HG03039 (cell line): ENCODE measurements around the gene LYPD4.
"Not testable (repeated sequence)": the region's sequence is repeated elsewhere in the genome, so short reads cannot be mapped to it uniquely, and the experiment has no call there.

Experiments used
- ATAC-seq: cut with Tn5 transposase; IDR thresholded peaks from one replicate; pipeline ENCODE4 v1.9.1; 2021; ENCODE audit warnings: mild to moderate bottlenecking, moderate library complexity; ENCODE audit not compliant: unreplicated experiment

The LYPD4 gene

DNA sequence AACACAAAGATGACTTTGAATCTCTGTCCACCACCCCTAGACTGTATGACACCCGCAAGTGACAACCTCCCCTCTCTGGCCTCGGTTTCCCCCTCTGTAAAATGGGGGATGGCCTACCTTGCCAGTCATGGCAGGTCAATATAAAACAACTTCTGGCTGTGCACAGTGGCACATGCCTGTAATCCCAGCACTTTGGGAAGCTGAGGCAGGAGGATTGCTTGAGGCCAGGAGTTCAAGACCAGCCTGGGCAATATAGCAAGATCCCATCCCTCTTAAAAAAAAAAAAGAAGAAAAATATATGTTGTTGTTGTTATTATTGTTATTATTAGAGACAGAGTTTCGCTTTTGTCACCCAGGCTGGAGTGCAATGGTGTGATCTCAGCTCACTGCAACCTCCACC lies 31.5 kb upstream of the LYPD4 start:
- not testable (repeated sequence) for ATAC-seq

DNA sequence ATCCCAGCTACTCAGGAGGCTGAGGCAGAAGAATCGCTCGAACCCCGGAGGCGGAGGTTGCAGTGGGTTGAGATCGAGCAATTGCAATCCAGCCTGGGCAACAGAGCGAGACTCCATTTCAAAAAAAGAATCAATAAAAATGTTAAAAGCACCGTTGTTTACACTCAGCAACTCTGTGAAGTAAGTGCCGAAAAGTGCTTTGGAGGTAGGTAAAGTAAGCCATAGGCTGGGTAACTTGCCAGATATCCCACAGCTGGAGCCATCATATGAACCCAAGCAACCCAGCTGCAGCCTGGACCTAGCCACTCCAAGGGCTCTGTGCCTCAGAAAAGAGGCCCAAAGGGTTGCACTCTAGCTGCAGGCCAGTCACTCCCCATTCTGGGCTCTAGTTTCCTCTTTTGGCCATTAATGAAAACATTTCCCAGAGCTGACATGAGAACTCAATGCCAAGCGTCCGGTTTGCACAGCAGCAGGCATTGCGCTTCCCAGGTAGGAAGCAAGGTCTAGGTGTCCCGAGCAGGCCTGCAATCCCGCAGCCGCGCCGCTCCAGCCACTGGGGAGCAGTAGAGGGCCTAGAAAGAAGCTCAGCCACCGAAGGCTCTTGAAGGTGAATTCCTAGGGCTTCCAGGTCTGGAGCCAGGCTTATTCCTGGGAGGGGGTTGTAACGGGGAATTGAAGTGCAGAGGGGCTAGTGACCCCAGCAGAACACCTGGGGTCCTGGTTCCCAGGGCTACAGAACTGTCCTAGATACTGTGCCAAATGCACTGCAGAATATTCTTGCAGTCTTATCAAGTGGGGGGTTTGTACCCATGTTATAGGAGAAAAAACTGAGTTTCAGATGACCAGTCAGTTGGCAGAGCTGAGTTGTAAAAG lies 28.5 kb upstream of the LYPD4 start:
- no peak for ATAC-seq

DNA sequence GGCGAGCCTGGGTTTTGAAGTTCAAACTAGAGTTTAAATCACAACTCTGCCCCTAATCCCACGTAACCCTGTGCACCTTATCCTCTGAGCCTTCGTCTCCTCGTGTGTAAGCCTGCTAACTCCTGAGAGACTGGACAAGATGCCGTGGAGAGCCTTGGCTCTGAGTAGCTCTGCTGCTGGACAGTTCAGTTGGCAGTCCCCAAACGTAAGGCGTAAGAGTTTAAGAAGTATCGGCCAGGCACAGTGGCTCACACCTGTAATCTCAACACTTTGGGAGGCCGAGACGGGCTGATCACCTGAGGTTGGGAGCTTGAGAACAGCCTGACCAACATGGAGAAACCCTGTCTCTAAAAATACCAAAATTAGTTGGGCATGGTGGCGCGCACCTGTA lies 27.9 kb upstream of the LYPD4 start:
- no peak for ATAC-seq

DNA sequence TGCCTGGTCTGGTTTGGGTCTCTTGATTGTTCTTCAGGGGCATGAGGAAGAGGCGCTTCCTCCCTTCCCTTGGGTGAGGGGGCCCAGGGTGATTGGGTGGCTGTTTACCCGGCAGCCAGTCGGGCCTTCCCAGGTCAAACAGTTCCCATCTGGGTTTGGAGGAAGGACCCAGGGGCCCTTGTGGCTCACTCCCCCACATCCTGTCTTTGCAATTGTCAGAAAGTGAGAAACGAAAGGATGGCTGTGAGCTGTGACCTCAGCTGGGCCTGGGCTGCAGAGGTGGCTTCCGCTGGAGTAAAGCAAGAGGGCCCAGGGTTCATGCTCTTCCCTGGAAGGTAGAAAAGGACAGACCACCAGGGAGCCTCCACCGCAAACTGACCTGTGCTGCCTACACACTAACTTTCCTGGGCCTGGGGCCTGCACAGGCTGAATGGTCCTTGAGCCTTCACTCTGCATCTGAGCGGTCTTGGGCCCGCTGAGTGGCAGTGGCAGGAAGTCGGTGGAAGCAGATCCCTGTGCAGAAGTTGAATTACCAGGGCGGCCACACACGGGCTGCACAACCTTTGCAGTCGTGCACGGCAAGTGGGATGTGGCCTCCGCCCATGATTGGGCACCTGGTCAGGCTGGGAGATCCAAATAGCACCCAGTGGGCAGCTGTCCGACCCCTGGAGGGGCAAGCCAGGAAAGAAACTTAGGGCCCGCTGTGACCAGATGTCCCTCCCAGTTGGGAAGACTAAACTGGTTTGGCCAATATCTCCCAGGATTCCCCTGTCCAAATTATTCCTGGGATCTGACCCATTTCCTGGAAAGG lies 27.3 kb upstream of the LYPD4 start:
- ATAC-seq, result peak; percentile 36

DNA sequence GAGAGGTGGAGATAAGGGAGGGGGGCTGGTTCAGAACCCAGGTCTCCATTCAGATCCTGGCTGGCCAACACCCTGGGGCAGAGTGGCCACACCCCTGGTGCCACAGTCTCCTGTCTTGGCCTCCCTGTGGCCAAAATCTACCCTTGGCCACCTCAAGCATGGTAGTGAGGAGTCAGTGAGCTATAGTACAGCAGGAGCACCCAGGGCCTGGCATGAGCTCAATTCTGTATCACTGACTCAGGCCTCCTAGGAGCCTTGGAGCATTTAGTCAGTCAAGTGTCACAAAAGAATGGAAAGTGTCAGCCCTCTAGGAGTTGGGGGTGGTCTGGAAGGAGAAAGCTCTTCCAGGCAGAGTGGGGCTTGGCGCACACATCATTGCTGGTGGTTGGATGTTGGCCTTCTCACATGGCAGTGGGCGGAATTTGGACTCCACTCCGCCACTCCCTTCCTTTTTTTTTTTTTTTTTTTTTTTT lies 26.0 kb upstream of the LYPD4 start:
- no peak for ATAC-seq

DNA sequence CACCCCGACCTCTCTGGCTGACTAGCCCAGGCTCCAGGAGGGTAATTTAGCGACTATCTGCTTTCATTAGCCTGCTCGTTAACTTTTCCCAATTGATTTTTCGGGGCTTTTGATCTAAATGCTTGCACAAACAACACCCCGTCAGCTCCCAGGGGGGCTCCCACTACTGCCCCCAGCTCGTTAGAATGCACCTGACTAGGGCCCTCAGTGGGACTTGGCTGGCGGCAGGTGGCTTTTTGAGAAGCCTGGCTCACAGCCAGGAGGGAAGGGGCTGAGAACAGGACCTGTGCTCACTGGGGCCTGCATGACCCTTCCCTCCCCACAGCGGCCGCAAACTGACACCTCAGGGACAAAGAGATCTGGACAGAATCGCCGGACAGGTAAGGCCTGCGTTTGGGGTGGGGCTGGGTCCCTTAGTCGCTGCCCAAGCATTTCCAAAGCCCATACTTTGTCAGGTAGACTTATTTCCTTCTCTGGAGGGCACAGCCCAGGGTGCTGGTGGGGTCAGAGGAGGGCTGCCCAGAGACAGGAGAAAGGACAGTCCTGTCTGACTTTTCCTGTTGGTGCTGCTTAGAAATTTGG lies 25.0 kb upstream of the LYPD4 start:
- no peak for ATAC-seq

DNA sequence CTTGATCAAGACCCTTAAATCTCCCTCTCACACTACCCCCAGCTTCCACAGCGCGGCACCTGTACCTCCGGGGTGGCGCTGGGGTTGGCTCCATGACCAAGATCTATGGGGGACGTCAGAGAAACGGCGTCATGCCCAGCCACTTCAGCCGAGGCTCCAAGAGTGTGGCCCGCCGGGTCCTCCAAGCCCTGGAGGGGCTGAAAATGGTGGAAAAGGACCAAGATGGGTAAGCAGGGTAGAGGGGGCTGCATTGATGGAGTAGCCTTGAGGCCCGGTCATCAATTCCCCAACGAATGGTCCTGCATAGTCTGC lies 24.5 kb upstream of the LYPD4 start:
- no peak for ATAC-seq

DNA sequence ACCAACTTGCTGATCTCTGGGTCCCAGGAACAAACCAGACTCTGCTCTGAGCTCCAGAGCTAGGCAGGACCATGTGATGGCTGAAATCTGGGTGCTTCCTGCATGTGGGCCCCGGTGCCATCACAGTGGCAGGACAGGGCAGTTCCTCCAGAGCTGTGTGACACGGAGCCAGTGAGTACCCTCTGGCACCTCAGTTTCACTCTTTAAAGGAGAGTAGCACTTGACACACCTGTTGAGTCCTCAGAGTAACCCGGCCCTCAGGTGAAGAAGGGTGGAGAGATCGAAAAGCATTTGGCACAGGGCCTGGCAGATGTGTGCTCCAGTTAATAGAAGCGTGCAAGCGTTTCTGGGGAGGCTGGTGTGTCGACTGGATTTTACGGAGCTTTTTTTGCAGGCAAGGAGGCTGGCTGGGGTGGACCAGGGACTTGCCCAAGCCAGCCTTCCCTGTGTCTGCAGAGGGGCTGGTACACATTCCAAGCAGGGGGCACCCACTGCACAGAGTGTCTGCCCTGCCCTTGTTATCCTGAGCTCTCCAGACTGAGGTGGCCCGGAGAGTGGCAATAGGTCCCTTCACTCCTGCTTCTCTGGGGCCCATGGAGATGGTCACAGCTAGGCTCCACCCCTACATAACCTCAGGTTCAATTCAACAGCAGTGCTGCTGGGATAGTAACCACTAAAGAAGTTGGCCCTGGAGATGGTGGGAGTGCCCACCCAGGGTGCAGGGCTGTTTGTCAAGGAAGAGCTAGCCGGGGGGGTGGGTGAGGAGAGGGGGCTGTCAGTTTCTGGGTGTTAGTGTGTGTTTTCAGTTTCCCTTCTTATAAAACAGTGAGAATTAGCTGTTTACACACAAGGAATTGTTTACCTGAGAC lies 23.9 kb upstream of the LYPD4 start:
- no peak for ATAC-seq

DNA sequence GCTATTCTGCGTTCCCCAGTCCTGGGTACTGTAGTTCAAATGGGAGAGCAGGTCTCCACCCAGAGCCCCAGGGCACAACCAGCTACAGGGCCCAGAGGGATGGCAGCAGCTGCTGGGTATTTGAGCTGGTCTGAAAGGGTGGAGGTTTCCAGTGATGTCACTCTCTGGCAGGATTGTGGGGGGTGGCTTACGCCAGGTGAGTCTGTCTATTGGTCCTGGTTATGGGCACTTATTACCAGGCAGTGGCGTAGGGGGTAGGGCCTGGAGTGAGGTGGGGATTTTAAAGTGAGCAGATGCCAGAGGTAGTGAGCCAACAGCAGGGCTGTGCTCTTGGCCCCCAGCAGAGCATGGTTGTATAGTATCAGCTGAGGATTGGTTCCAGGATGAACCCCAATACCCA lies 21.8 kb upstream of the LYPD4 start:
- ATAC-seq, result no peak

DNA sequence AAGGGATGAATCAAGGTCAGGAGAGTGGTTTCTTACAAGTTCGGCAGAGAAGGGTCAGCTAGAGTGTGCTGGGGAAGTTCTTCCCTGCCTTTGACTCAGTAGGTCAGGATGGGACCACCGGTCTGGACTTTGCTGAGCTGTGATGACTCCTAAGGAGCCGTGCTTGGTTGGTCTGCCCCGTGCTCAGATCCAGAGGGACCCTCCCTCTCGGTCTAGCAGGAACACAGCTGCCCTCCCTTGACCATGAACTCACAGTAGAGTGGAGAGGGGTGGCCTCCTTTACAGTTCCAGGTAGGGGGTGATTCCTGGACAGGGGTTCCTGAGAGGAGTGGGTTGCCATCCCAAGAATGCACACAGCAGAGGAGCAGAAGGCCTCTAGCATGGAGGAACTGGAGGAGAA lies 19.9 kb upstream of the LYPD4 start:
- ATAC-seq, result no peak

DNA sequence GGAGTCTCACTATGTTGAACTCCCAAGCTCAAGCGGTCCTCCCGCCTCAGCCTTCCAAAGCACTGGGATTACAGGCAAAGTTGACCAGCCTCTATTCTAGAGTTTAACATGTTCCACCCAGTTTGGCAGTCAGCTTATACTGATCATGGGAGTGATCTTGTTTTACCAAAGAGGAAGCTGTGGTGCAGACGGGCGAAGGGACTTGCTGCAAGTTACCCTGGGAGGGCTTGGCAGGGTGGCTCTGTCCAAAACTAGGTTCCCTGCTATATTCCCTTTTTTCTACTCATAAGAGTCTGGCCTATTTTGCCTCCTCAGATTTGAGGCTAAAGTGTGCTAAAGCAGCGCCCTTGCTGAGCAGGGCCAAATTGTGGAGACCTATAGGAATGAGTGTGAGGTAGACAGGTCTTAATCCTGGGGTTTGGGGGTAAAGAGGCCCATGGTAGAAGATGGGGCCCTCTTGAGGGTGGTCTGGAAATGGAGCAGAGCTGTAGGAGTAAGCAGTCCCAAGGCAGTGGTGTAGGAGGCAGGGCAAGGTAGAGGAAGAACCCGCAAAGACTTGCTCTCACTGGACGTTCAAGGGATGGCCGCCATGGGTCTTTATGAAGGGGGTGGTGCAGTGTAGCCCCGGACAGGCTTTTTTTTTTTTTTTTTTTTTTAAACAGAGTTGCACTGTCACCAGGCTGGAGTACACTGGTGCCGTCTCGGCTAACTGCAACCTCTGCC lies 18.9 kb upstream of the LYPD4 start:
- ATAC-seq, result no peak

DNA sequence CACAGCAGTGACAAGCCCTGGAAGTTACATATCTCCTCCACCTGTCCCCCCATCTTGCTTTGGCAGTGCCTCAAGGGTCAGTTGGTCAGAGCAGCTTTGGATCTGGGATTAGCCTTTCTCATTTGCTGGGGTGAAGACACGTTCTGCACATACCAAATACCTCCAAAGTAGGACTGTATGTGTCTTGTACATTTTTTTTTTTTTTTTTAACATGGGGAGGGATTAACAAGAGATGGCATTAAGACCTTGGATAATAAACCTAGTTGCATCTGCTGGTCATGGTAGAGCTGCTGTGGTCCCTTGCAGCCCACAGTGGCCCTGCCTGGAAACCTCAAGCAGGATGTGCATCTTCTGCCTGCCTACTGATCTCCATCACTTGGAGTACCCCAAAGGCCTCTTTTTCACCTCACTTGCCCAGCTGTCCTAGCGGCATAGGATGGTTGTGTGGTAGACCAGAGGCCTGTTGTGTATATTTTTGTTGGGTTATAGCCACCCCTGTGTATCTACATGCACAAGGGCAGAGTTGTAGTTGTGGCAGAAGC lies 18.0 kb upstream of the LYPD4 start:
- no peak for ATAC-seq

DNA sequence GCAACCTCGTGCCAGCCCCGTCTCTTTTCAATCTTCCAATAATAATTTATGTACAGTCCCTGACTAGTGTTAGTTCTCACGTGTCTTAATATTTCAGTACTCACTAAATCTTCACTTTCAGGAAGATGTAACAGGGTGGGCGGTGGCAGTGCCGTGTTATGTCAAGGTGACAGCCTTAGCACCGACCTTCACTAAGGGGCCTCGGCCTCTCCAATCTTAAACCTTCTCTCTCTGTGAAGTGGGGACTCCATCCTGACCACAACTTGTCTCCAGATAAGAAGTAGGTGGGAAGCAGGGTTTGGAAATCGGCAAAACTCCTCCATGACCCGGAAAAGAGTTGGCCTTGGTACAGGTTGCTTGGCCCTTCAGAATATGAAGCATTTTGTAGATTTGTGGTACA lies 17.4 kb upstream of the LYPD4 start:
- no peak for ATAC-seq

DNA sequence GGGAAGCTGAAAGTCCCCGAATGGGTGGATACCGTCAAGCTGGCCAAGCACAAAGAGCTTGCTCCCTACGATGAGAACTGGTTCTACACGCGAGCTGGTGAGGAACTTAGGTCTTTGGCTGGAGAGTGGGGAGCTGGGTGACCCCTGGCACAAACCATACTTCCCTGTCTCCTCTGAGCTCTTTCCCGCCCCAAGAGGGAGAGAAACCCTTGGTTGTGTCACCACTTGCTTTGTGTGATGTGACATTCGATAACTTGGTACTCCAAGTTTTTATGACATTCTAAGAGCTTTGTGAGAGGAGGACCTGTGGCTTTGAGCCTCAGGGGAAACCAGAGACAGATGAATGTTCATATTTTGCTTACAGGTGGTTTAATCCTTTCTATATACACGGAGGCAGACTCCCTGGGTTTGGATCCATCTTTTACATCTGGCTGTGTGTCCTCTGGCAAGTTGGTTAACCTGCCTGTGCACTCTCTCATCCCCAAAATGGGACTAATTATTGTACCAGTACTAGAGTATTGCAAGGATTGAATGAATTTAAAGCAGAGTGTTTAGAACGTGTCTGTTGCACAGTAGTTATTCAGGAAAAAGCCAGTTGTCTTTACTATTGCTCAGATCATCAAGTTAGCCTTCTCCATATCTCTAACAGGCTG lies 16.8 kb upstream of the LYPD4 start:
- no peak for ATAC-seq

DNA sequence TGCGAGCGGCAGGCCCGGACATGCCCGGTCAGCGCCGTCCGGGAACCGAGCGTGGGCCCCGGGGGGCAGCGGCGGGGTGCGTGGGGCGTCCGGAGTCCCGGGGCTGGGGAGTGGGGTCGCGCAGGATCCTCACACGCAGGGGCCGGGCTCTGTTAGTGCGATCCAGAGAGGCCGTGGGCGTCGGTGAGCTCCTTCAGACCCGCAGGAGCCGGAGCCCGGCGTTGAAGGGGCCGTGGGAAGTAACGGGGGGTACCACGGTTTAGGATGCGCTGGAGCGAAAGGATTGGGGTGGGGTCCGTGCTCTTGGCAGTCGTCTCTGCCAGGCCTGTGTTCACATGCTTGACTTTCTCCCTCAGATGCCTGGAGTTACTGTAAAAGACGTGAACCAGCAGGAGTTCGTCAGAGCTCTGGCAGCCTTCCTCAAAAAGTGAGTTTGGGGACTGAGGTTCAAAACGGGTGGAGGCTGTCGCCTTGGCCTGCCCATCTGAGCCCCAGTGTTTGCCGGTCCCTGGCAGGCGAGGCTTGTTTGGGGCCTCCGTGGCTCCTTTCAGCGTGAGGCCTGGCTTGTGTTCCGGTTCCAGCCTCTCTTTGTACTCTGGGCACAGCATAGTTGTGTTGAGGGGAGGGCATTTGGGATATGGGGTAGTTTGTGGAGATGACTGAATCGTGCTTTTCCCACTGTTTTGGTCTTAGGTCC lies 16.1 kb upstream of the LYPD4 start:
- ATAC-seq, result no peak

DNA sequence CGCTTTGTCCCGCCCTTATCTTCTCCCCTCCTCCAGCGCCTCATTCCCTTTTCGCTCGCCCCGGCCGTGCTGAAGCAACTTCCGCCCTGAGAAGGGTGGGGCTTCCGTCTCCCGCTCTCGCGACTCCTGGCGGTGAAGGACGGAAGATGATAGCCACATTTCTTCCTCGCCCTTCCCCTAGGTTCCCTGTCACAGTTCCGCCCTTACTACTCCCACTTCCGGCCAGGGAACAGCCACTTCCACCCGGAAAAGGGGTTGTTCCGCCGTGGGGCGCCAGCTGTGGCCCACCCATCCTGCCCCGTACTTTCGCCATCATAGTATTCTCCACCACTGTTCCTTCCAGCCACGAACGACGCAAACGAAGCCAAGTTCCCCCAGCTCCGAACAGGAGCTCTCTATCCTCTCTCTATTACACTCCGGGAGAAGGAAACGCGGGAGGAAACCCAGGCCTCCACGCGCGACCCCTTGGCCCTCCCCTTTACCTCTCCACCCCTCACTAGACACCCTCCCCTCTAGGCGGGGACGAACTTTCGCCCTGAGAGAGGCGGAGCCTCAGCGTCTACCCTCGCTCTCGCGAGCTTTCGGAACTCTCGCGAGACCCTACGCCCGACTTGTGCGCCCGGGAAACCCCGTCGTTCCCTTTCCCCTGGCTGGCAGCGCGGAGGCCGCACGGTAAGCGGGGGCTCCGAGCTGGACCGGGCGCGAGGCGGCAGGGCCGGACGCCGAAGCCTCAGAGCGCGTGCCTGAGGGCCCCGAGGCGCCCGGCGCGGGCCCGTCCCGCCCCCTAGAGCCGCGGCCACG lies 15.3 kb upstream of the LYPD4 start, which contains the start of gene RPS19:
Gene RPS19 (plus strand): TSS at position 638 of the 801 bp plus-strand sequence. CDS start 520 bp downstream, outside the sequence.
- ATAC-seq, result peak; percentile 81

DNA sequence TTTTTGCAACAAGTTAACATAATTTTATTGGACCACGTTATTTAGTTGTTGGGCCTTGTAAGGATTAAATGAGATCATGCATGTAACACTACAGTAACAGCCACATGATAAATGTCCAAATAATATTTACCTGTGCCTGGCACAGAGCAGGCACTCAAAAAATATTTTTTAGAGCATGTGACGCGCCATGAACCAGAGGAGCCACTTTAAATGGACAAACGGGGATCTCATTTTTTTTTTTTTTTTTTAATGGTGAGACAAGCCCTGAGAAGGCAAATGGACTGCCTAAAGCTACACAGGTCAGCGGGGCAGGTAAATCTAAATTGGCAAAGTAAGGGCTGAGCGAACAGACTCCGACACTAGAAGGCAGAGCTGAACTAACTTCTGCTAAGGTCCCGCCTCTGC lies 14.7 kb upstream of the LYPD4 start:
- no peak for ATAC-seq

DNA sequence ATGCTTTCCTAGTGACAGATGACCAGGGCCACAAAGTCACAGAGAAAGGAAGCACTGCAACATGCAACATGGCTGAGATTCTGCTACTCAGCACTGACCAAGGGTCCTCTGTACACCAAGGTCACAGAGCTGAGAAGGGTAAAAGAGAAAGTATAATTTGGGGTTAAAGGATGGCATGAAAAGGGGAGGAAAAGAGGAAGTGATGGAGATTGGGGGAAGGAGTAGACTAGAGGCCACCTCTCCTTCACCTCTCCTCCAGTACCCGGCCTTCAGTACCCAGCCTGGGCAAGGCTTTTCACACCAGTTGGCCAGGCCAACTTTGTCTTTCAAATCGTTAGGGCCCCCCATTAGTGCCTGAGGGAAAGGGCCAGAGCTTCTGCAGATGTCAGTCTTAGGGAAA lies 9.3 kb upstream of the LYPD4 start:
- ATAC-seq, result no peak
